Smooth muscle cell of bladder (primary cell): ENCODE results near the gene ATP5F1C. TPM values are rescaled to one million over a fixed set of nuclear protein-coding genes. Genes with fewer than 3 reads are reported as not detected.

Experiments
- total RNA-seq: library from RNA; depleted of rRNA; stranded (reverse); fragments of >200 nt; gene quantifications from 2 replicates; pipeline ENCODE4 v1.2.3, GENCODE V29; 2014

ATP5F1C gene
- total RNA-seq = 202 and 232 TPM in 2 replicates

GRCh38 chr10:7787857-7788638 lies at the start of gene ATP5F1C, which contains the start of gene KIN:
Gene ATP5F1C, plus strand, starts transcription at chr10:7788177. Its CDS starts 31 bp downstream, at chr10:7788208.
Gene KIN, minus strand, starts transcription at chr10:7787993. Its CDS starts 60 bp downstream, at chr10:7787933.

GRCh38 chr10:7818295-7819120 lies 30.5 kb downstream of the ATP5F1C start, which contains the start of gene TAF3:
Gene TAF3, plus strand, starts transcription at chr10:7818505. Its CDS starts 205 bp downstream, at chr10:7818710.

Other genes with a start within 250 kb of the ATP5F1C start
- 1.1 and 3.0 TPM in 2 replicates for gene ITIH5, start 121.2 kb upstream of the ATP5F1C start, total RNA-seq
- not detected in 2 replicates for gene ITIH2, start 84.9 kb upstream of the ATP5F1C start, total RNA-seq
- 6.0 and 7.0 TPM in 2 replicates for gene KIN, start 184 bp upstream of the ATP5F1C start, total RNA-seq
- 1.00 and 1.4 TPM in 2 replicates for gene TAF3, start 30.3 kb downstream of the ATP5F1C start, total RNA-seq